Hematopoietic multipotent progenitor cell treated with erythropoietin and hydrocortisone succinate and interleukin-3 and kit ligand, for 6 days (in vitro differentiated cells): Measurements from ENCODE around the gene LRRC26.
"Not testable (repeated sequence)": the region's sequence is repeated elsewhere in the genome, so short reads cannot be mapped to it uniquely, and the experiment has no call there.

Experiments used
- DNase-seq: peaks from one replicate; pipeline ENCODE4 v3.0.0-alpha.2; 2015

The LRRC26 gene

GRCh38 chr9:137130176-137130755 is 39.6 kb downstream of the LRRC26 start:
- no peak for DNase-seq

DNA sequence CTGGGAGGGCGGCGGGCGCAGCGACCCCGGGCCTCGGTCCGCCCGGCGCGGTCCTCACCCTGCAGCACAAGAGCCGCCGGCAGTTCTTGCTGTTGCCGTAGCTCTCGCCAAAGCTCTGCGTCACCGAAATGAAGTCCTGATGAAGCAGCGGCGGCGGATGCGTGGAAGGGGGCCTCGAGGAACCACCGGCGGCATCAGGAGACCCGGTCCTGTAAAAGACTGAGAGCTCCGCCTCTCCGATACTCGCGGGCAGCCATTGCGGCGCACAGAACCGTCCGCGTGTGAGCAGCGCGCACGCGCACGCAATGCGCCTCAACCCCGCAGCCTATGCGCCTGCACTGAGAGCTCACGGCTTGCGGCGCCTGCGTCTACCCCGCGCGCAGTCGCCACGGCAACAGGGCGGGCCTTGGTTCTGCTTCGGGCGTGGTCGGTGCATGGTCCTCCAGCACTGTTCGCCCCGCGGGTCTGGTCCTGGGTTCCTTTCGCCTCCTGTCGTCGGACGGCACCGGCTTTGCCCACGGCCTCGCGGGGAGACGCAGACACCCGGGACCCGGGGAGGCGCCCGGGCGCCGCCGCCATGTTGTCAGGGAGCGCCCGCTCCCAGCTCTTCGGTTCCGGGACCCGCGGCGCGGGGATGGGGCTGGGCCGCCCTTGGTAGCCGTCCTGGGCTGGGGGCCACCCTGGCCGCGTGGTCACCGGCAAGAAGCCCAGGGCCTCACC is 40.2 kb downstream of the LRRC26 start:
- DNase-seq: peak; percentile 95

DNA sequence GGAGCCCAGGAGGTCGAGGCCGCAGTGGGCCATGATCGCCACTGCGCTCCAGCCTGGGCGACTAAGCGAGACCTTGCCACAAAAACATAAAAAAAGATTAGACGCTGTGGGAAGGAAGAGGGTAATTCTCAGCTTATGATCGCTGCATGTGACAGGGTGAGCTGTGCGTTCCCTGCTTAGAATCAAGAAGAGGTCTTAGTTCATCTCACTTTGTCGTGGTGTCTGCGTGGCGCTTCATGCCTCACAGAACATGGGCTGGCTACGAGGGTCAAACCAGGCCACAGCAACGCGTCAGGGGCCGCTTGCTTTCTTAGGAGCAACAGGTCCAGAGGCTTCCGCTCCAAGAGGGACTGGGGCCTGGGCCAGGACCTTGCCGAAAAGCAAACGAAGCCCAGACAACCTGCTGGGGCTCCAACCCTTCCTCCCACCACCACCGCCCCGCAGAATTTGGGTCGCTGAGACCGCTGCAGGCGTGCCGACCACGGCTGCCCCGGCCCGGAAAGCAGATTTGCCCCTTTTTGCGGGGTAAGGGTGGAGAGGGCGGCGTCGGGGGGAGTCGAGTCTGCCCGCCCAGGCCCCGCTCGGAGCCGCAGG is 40.9 kb downstream of the LRRC26 start:
- DNase-seq: peak; percentile 56

DNA sequence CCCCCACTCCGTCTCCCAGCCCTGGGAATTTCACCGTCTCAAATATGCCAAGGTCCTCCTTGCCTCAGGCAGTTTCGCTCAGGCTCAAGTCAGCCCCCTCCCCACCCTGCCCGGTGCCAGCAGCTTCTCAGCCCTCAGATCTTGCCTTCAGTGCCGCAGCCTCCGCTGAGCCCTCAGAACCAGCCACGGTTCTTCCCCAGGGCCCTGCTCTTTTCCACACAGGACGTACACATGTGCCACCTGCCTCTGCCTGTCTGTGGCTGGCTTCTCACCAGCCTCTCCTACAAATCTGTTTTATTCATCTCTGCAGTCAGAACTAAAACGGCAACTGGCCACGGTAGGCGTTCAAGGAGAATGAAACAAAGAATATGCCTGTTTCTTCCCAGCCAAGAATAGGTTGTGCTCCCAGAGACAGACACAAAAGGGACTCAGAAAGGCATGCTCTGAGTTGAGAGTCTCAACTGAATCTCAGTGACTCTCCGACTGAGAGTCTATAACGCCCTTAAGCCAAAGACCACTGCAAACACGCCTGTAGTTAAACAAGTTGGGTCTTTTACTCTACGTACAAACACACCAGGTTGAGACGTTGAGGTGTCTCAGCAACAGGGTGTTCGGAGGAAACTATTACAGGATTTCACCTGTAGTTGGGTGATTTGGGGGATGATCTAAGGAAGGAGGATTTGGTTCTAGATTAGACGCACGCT is 41.5 kb downstream of the LRRC26 start:
- DNase-seq: peak; percentile 49

GRCh38 chr9:137127301-137128157 is 42.3 kb downstream of the LRRC26 start:
- DNase-seq: peak; percentile 91

GRCh38 chr9:137126786-137127185 is 43.1 kb downstream of the LRRC26 start:
- no peak for DNase-seq

DNA sequence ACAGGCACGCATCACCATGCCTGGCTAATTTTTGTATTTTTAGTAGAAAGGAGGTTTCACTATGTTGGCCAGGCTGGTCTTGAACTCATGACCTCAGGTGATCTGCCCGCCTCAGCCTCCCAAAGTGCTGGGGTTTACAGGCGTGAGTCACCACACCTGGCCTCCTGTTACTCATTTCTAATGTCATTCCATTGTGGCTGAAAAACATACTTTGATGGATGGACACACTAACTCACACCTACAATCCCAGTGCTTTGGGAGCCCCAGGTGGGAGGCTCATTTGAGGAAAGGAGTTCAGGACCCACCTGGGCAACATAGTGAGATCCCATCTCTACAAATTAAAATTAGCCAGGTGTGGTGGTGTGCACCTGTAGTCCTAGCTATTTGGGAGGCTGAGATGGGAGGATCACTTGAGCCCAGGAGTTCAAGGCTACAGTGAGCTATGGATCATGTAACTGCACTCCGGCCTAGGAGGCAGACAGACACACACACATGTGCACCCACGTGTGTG is 45.8 kb downstream of the LRRC26 start:
- not testable (repeated sequence) for DNase-seq

DNA sequence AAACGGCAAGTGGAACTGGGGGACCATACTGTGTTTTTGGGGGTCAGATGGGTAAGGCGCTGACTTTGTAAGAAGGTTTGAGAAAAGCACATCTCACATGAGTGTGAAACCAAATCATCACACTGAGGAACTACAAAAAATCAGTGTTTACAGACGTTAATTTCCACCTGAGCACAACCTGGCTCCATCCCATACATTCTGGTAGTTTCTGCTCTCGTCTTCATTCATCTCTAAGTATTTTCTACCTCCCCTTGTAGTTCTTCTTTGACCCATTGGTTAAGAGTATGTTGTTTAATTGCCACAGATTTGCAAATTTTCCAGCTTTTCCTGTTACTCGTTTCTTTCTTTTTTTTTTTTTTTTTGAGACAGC is 46.4 kb downstream of the LRRC26 start:
- DNase-seq: no peak

GRCh38 chr9:137122796-137123467 is 46.9 kb downstream of the LRRC26 start:
- DNase-seq: not testable (repeated sequence)

- not testable (repeated sequence) for DNase-seq
These were observed 47.7 kb downstream of the LRRC26 start for GRCh38 chr9:137121927-137122795.
